Ovary (tissue), 9 donors: ENCODE measurements around the gene ABHD16B. TPM values are rescaled to one million over a fixed set of nuclear protein-coding genes. Genes with fewer than 3 reads are reported as not detected.
A peak's percentile ranks its signal among the peaks of the same experiment; 100 is the strongest.
"Not testable (repeated sequence)": the region's sequence is repeated elsewhere in the genome, so short reads cannot be mapped to it uniquely, and the experiment has no call there.

Experiments
- DNase-seq, 5 donors: peaks; one replicate each; pipeline ENCODE4 v3.0.0-alpha.2; 2019 to 2020
- H3K27ac ChIP-seq, 2 donors: fragments of 200-600 bp; one replicate each; pipeline versions ENCODE4 v1.5.1 to v1.8.0; 2019 to 2022
- H3K27me3 ChIP-seq: fragments of 200-600 bp; one replicate; pipeline ENCODE4 v1.8.0; 2022
- H3K36me3 ChIP-seq: fragments of 200-600 bp; sonication (generic); one replicate; pipeline ENCODE4 v1.5.1; 2019
- H3K4me1 ChIP-seq: one replicate; pipeline ENCODE4 v1.8.1; 2013; ENCODE audit warnings: mild to moderate bottlenecking, moderate library complexity; ENCODE audit not compliant: insufficient read depth
- H3K4me3 ChIP-seq: fragments of 200-600 bp; sonication (generic); one replicate; pipeline ENCODE4 v1.5.1; 2017
- H3K9me3 ChIP-seq, 2 donors: fragments of 200-600 bp in 1 of 2; sonication (generic) in 1 of 2; one replicate each; pipeline versions ENCODE4 v1.5.1 to v1.8.1; 2013 to 2019; ENCODE audit warnings: mild to moderate bottlenecking in 1 of 2, moderate library complexity in 1 of 2
- CTCF ChIP-seq, 3 donors: fragments of 450-650 bp in 2 of 3; fragments of 200-600 bp in 1 of 3; IDR thresholded peaks; one replicate each; pipeline versions ENCODE4 v1.5.1 to v1.8.0; 2016 to 2022; ENCODE audit warnings: antibody characterized with exemption in 3 of 3, mild to moderate bottlenecking in 1 of 3
- EP300 ChIP-seq: sonication (generic); formaldehyde crosslinking; IDR thresholded peaks from one replicate; pipeline ENCODE4 v1.6.1; 2017; ENCODE audit warnings: antibody characterized with exemption
- POLR2A ChIP-seq: fragments of 450-650 bp; IDR thresholded peaks from one replicate; pipeline ENCODE4 v1.6.1; 2017; ENCODE audit warnings: antibody characterized with exemption, mild to moderate bottlenecking, moderate library complexity
- WGBS, 3 donors: extraction: QIAGEN DNeasy Blood & Tissue Kit in 1 of 3; methylation state at CpG; one replicate each; pipeline versions ENCODE4 v1.1.5 to v1.1.7; 2013 to 2017; 5-methylcytosine and 5-hydroxymethylcytosine counted together
- intact Hi-C, 4 donors: fragments of 100-400 bp; cut with DNase I; formaldehyde crosslinking; loops; one replicate each; pipeline versions ENCODE4 v1.11.0 to v1.15.1; 2022 to 2023
- polyA plus RNA-seq, 2 donors: library from polyadenylated mRNA; stranded (reverse); fragments of 200-250 nt in 1 of 2; fragments of 350-450 nt in 1 of 2; fragmentation: Illumina TruSeq in 1 of 2; extraction: RNeasy Lipid Tissue Mini Kit (QIAGEN cat#74804) in 1 of 2; gene quantifications; one replicate each; pipeline ENCODE4 v1.2.3, GENCODE V29; 2013 to 2014
- total RNA-seq, 7 donors: library from RNA; depleted of rRNA in 2 of 7; stranded (reverse); fragments of >200 nt in 2 of 7; fragmentation: NEBNext Ultra II Directional in 3 of 7; extraction: Animal tissue kit (Norgen Biotek cat#: 25700) in 3 of 7; gene quantifications; one replicate each; pipeline versions ENCODE4 v1.1.0 to v1.2.4, GENCODE V29; 2016 to 2023
- donor health status: DM: no; HTN: no; CAD: no; lungs with moderate emphysema.
- donor health status: DM: no; HTN: no; CAD: no.
- donor health status: Bipolar disorder and iron deficiency.
- donor health status: DM: yes; HTN: yes; CAD: no.
- donor health status: DM: no; HTN: no; CAD: no.
- donor health status: DM: yes; HTN: yes; CAD: no.

Gene ABHD16B
- total and polyA plus RNA-seq, 9 donors, result 0.57 TPM; not detected in 8

- Histone ChIP-seq H3K4me1 (peaks cover 45% of the 10 kb centered on the region), H3K27me3 (no peaks in the 10 kb centered on the region)
- intact Hi-C loops, result no loop called here
These were observed 10.4 kb upstream of the ABHD16B start for GRCh38 chr20:63850689-63851547.

GRCh38 chr20:63851548-63851943 lies 9.8 kb upstream of the ABHD16B start:
- H3K36me3 ChIP-seq, H3K4me3 ChIP-seq, H3K27ac ChIP-seq, DNase-seq, H3K9me3 ChIP-seq, intact Hi-C loops, H3K27me3 ChIP-seq: not testable (repeated sequence)
- 87 to 91% (median 89%) methylated on average over 14 of the region's 14 CpGs for WGBS, 3 donors
- peaks cover 45% of the 10 kb centered on the region for H3K4me1 ChIP-seq

More at GRCh38 chr20:63850689-63851547, 10.4 kb upstream of the ABHD16B start:
- no peaks in the 10 kb centered on the region for H3K36me3 ChIP-seq
- H3K9me3 ChIP-seq, result no peaks in the 10 kb centered on the region
- no peak overlapping the region for H3K27ac ChIP-seq
- H3K4me3 ChIP-seq, result no peak overlapping the region
- TF ChIP-seq CTCF (IDR thresholded peaks at IDR 0.05) (no peak), EP300 (no peak), POLR2A (no peak)
- peak in 1 of 5 donors; percentile 34 for DNase-seq
- WGBS, 3 donors, result 82 to 87% (median 86%) methylated on average over 27 of the region's 27 CpGs

GRCh38 chr20:63853733-63854068 lies 7.6 kb upstream of the ABHD16B start:
- H3K9me3 ChIP-seq, DNase-seq, H3K27me3 ChIP-seq, intact Hi-C loops, H3K4me3 ChIP-seq, H3K36me3 ChIP-seq: not testable (repeated sequence)
- peaks cover 38% of the 10 kb centered on the region for H3K4me1 ChIP-seq
- 68 to 81% (median 69%) methylated on average over 4 of the region's 4 CpGs for WGBS, 3 donors
- peak overlapping the region in 1 of 2 donors; percentile 81 for H3K27ac ChIP-seq

- H3K27me3 ChIP-seq, result no peaks in the 10 kb centered on the region
- no peaks in the 10 kb centered on the region for H3K36me3 ChIP-seq
- TF ChIP-seq CTCF (IDR thresholded peaks at IDR 0.05) (no peak), POLR2A (no peak), EP300 (no peak)
- H3K27ac ChIP-seq, result peak overlapping the region; percentile 78 to 81
- intact Hi-C loops, result no loop called here
- H3K9me3 ChIP-seq, result no peaks in the 10 kb centered on the region
- DNase-seq, result peak; percentile 44 to 73 (median 62)
- peaks cover 43% of the 10 kb centered on the region for H3K4me1 ChIP-seq
- 13 to 23% (median 13%) methylated on average over 10 to 17 of the region's 17 CpGs for WGBS, 3 donors
- peak overlapping the region; percentile 14 for H3K4me3 ChIP-seq
These were observed 7.1 kb upstream of the ABHD16B start for GRCh38 chr20:63854069-63854765.

- peak overlapping the region; percentile 14 for H3K4me3 ChIP-seq
- WGBS, 3 donors, result 6 to 9% (median 8%) methylated on average over 23 to 26 of the region's 26 CpGs
- intact Hi-C loops, result loop anchor here in 2 of 4 donors (5.0 kb wide), 2 partner anchors 73 to 78 kb away; no protein-coding TSS in a partner anchor
These were observed 6.4 kb upstream of the ABHD16B start for GRCh38 chr20:63854766-63855362.

More at GRCh38 chr20:63854766-63855362, 6.4 kb upstream of the ABHD16B start:
- Histone ChIP-seq H3K36me3 (no peaks in the 10 kb centered on the region), H3K27ac (peak overlapping the region; percentile 78 to 81), H3K27me3 (no peaks in the 10 kb centered on the region), H3K4me1 (peaks cover 47% of the 10 kb centered on the region), H3K9me3 (no peaks in the 10 kb centered on the region)
- peak; percentile 52 to 79 (median 65) for DNase-seq
- TF ChIP-seq POLR2A (no peak), CTCF (IDR thresholded peaks at IDR 0.05) (no peak), EP300 (no peak)
